ENCODE results near the gene POU5F1.
"Not testable (repeated sequence)": the region's sequence is repeated elsewhere in the genome, so short reads cannot be mapped to it uniquely, and the experiment has no call there.

DNA sequence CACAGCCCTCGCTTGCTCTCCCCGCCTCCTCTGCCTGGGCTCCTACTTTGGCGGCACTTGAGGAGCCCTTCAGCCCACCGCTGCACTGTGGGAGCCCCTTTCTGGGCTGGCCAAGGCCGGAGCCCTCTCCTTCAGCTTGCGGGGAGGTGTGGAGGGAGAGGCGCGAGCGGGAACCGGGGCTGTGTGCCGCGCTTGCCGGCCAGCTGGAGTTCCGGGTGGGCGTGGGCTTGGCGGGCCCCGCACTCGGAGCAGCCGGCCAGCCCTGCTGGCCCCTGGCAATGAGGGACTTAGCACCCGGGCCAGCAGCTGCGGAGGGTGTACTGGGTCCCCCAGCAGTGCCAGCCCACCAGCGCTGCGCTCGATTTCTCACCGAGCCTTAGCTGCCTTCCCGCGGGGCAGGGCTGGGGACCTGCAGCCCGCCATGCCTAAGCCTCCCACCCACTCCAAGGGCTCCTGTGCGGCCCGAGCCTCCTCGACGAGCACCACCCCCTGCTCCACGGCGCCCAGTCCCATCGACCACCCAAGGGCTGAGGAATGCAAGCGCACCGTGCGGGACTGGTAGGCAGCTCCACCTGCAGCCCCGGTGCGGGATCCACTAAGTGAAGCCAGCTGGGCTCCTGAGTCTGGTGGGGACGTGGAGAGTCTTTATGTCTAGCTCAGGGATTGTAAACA is 25.0 kb upstream of the POU5F1 start:
- TF ChIP-seq POLR2A, TAF1, POLR2AphosphoS5, SPI1, POU2F2 (IDR thresholded peaks at IDR 0.05; ENCODE audit: low read depth, low read length): not testable (repeated sequence)
